CD8-positive, alpha-beta memory T cell (primary cell): Measurements from ENCODE around the gene KCNJ13. TPM values are rescaled to one million over a fixed set of nuclear protein-coding genes. Genes with fewer than 3 reads are reported as not detected.

Source experiments
- CTCF ChIA-PET: fragments of 350-600 bp; sonication (Branson Sonifier 250); formaldehyde crosslinking; loops from one replicate; lab custom pipeline; 2021; ENCODE audit warnings: antibody characterized with exemption; lab: Charles Lee
- POLR2A ChIA-PET: fragments of 350-600 bp; sonication (Branson Sonifier 250); formaldehyde crosslinking; loops from one replicate; lab custom pipeline; 2021; ENCODE audit warnings: antibody characterized with exemption; lab: Charles Lee
- DNase-seq, 5 donors: peaks; one replicate each; pipeline versions ENCODE4 v3.0.0 to v3.0.0-alpha.2; 2020 to 2022; ENCODE audit warnings: mixed read lengths in 1 of 5
- H3K27ac ChIP-seq: one replicate; pipeline ENCODE4 v1.7.0; 2013; ENCODE audit warnings: low read depth, mild to moderate bottlenecking, low read length, moderate library complexity
- H3K27me3 ChIP-seq: 2 replicates; pipeline ENCODE4 v1.7.0; 2013; ENCODE audit warnings: low read length, mild to moderate bottlenecking; ENCODE audit not compliant: insufficient read depth, poor library complexity, severe bottlenecking
- H3K36me3 ChIP-seq: 2 replicates; pipeline ENCODE4 v1.7.0; 2013; ENCODE audit warnings: mild to moderate bottlenecking, low read length, moderate library complexity; ENCODE audit not compliant: insufficient read depth
- H3K4me1 ChIP-seq: 2 replicates; pipeline ENCODE4 v1.7.0; 2013; ENCODE audit warnings: mild to moderate bottlenecking, low read length, moderate library complexity; ENCODE audit not compliant: insufficient read depth
- H3K4me3 ChIP-seq: 2 replicates; pipeline ENCODE4 v1.7.0; 2013; ENCODE audit warnings: mild to moderate bottlenecking, low read length
- H3K9me3 ChIP-seq: 2 replicates; pipeline ENCODE4 v1.7.0; 2013; ENCODE audit warnings: mild to moderate bottlenecking, low read length
- H3K27ac Mint-ChIP-seq, 8 donors: one replicate each; pipeline ENCODE4 v1.8.0; 2020 to 2021; ENCODE audit warnings: mixed read lengths in 8 of 8, mild to moderate bottlenecking in 6 of 8, inconsistent platforms in 3 of 8, moderate library complexity in 3 of 8
- H3K27me3 Mint-ChIP-seq, 2 donors: one replicate each; pipeline ENCODE4 v1.8.0; 2020 to 2021; ENCODE audit warnings: mixed read lengths in 2 of 2, mild to moderate bottlenecking in 1 of 2, moderate library complexity in 1 of 2
- H3K36me3 Mint-ChIP-seq, 3 donors: one replicate each; pipeline ENCODE4 v1.8.0; 2020 to 2021; ENCODE audit warnings: mixed read lengths in 3 of 3, inconsistent platforms in 1 of 3, mild to moderate bottlenecking in 1 of 3
- H3K4me1 Mint-ChIP-seq, 3 donors: one replicate each; pipeline ENCODE4 v1.8.0; 2020 to 2021; ENCODE audit warnings: mixed read lengths in 3 of 3, inconsistent platforms in 1 of 3, mild to moderate bottlenecking in 1 of 3
- H3K4me3 Mint-ChIP-seq, 7 donors: one replicate each; pipeline ENCODE4 v1.8.0; 2020 to 2021; ENCODE audit warnings: mixed read lengths in 7 of 7, mild to moderate bottlenecking in 6 of 7, moderate library complexity in 4 of 7, inconsistent platforms in 2 of 7
- H3K9me3 Mint-ChIP-seq, 5 donors: one replicate each; pipeline ENCODE4 v1.8.0; 2020 to 2022; ENCODE audit warnings: mixed read lengths in 5 of 5, mild to moderate bottlenecking in 3 of 5, moderate library complexity in 2 of 5, inconsistent platforms in 1 of 5
- polyA plus RNA-seq: library from polyadenylated mRNA; unstranded; fragments of 300-500 nt; fragmentation: Illumina TruSeq; gene quantifications from one replicate; pipeline ENCODE4 v1.2.3, GENCODE V29; 2021
- total RNA-seq, 2 experiments: library from RNA; stranded (reverse); gene quantifications; one replicate each; pipeline ENCODE4 v1.2.3, GENCODE V29; 2021

Gene KCNJ13
- total and polyA plus RNA-seq, 3 experiments from 2014 or later = 0.20 TPM; not detected in 2

DNA sequence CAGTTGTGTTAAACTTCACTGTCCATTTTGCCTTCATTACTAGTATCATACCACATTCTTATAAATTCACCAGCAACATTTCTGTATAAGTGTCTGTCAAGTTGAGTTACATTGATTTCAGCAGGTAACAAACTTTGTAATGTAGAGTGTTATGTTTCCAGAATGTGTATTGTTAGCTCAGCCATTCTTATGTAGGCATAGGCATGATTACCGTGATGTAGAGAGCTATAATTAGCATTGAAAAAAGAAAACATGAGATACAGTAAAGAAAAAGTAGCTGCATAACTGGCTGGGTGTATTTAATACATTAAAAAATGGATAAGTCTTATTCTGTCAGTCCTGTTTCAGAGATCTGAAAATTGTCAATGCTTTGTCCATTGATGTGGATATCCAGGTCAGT, 8.5 kb downstream of the KCNJ13 start:
- Histone ChIP-seq H3K36me3 (peaks cover 12% of the 10 kb centered on the region), H3K9me3 (no peaks in the 10 kb centered on the region), H3K27me3 (no peaks in the 10 kb centered on the region), H3K27ac (no peak overlapping the region), H3K4me1 (peaks cover 12% of the 10 kb centered on the region), H3K4me3 (no peak overlapping the region)
- Mint-ChIP-seq H3K9me3 (no peaks in the 10 kb centered on the region), H3K4me3 (no peak overlapping the region), H3K27me3 (no peaks in the 10 kb centered on the region), H3K36me3 (peaks cover 5 to 75% (median 24%) of the 10 kb centered on the region in 3 donors), H3K27ac (no peak overlapping the region), H3K4me1 (peaks cover 24 to 35% (median 29%) of the 10 kb centered on the region in 3 donors)
- DNase-seq = no peak
- CTCF ChIA-PET = no interaction called here
- POLR2A ChIA-PET = interaction anchor here (0.6 kb wide), 1 partner anchor 57 kb away, joined by 5 read pairs; no protein-coding TSS in a partner anchor

DNA sequence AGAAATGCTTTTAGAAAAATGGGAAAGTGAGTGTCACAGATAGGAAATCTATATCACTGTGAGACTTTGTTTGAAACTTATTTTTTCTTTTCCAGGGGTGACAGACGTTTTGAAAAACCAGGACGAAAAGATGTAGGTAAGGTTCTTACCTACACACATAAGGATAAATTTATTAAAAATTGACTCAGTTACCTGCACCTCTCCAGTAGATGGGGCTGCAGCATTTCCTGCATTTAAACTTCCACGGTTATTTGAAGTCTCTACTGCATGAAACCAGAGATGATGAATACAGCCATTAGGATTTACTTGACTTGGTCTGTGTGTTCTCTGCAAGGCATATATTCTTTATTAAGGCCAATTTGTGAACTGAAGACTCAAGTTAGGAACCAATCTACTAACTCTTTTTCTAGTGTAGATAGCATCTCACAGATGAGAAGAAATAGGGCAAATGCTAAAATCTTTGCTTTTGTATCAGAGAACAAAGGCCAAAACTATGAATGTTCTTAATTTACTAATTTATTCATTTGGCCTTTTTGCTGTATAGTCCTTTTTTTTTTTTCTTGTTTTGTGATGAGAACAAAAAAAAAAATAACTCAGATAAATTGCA, 15.0 kb downstream of the KCNJ13 start:
- H3K4me1 ChIP-seq = peaks cover 4% of the 10 kb centered on the region
- DNase-seq = peak in 4 of 5 donors; percentile 2 to 36 (median 12)
- Mint-ChIP-seq H3K4me1 (peaks cover 26 to 27% (median 26%) of the 10 kb centered on the region in 3 donors), H3K9me3 (no peaks in the 10 kb centered on the region), H3K4me3 (no peak overlapping the region), H3K27ac (peak overlapping the region in 1 of 8 donors; percentile 7), H3K27me3 (no peaks in the 10 kb centered on the region), H3K36me3 (peaks cover 5 to 67% (median 24%) of the 10 kb centered on the region in 3 donors)
- peaks cover 10% of the 10 kb centered on the region for H3K36me3 ChIP-seq
- no peaks in the 10 kb centered on the region for H3K9me3 ChIP-seq
- ChIA-PET POLR2A (no interaction called here), CTCF (no interaction called here)
- no peak overlapping the region for H3K27ac ChIP-seq
- no peak overlapping the region for H3K4me3 ChIP-seq
- H3K27me3 ChIP-seq = no peaks in the 10 kb centered on the region

- no peaks in the 10 kb centered on the region for H3K27me3 ChIP-seq
- Mint-ChIP-seq H3K27ac (peak overlapping the region in 5 of 8 donors; percentile 14 to 72 (median 38)), H3K36me3 (peaks cover 0 to 60% (median 16%) of the 10 kb centered on the region in 3 donors), H3K9me3 (no peaks in the 10 kb centered on the region), H3K4me3 (peak overlapping the region in 2 of 7 donors; percentile 2 to 43), H3K27me3 (no peaks in the 10 kb centered on the region), H3K4me1 (peaks cover 21 to 38% (median 37%) of the 10 kb centered on the region in 3 donors)
- ChIA-PET POLR2A (interaction anchor here (0.6 kb wide), 1 partner anchor 36 kb away, joined by 7 read pairs; no protein-coding TSS in a partner anchor), CTCF (interaction anchor here (1.0 kb wide), 1 partner anchor 685 kb away, joined by 3 read pairs; no protein-coding TSS in a partner anchor)
- no peak overlapping the region for H3K27ac ChIP-seq
- H3K4me3 ChIP-seq = no peak overlapping the region
- peaks cover 4% of the 10 kb centered on the region for H3K4me1 ChIP-seq
- no peaks in the 10 kb centered on the region for H3K9me3 ChIP-seq
- peaks cover 6% of the 10 kb centered on the region for H3K36me3 ChIP-seq
- no peak for DNase-seq
These were observed 18.5 kb downstream of the KCNJ13 start for GRCh38 chr2:232757905-232758304.

DNA sequence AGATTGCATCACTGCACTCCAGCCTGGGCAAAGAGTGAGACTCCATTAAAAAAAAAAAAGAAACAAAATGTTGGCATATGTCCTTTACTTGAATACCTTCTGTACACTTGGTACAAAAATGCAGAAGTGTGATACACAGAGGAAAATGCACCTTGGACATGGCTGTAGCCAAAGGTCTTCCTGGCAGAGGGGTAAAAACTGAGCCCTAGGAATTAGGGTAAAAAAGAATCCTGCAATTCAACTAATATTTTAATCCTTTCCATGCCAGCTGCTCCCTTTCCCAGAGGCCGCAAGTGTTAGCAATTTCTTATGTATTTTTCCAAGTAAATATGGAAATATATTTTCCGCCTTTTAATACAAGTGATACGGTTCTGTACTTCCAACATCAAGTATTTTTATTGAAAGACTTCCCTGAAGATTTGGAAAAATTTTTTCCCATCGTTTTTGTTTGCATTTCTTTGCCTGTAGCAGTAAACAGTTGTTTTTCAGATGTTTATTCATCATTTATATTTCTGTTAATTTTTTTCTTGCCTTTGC, 26.2 kb downstream of the KCNJ13 start:
- Mint-ChIP-seq H3K36me3 (peaks cover 5 to 62% (median 26%) of the 10 kb centered on the region in 3 donors), H3K4me1 (peaks cover 0 to 5% (median 0%) of the 10 kb centered on the region in 3 donors), H3K9me3 (no peaks in the 10 kb centered on the region), H3K4me3 (no peak overlapping the region), H3K27ac (peak overlapping the region in 2 of 8 donors; percentile 81 to 93), H3K27me3 (no peaks in the 10 kb centered on the region)
- ChIA-PET CTCF (interaction anchor here (1.2 kb wide), 1 partner anchor 36 kb away, joined by 4 read pairs; no protein-coding TSS in a partner anchor), POLR2A (interaction anchor here (0.6 kb wide), 1 partner anchor 9 kb away, joined by 4 read pairs; no protein-coding TSS in a partner anchor)
- no peak overlapping the region for H3K27ac ChIP-seq
- peaks cover 22% of the 10 kb centered on the region for H3K36me3 ChIP-seq
- H3K4me3 ChIP-seq = no peak overlapping the region
- no peak for DNase-seq
- H3K4me1 ChIP-seq = no peaks in the 10 kb centered on the region
- no peaks in the 10 kb centered on the region for H3K9me3 ChIP-seq
- no peaks in the 10 kb centered on the region for H3K27me3 ChIP-seq

DNA sequence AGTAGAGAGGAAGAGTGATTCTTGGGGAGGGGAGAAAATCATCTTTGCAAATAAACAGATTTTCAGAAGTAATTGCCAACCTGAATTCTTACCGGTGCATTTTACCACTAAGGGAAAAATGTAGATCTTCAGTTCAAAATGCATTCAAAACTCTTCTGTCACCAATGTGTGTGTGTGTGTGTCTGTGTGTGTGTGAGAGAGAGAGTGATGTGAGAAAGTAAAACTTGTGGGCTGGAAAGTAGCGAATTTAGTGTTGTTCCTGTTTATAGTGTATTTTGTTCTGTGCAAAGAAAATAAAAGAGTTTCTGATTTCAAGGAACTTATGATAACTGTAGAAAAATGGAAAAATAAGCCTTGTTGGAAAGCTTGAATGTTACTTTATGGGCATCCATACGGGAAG, 27.0 kb downstream of the KCNJ13 start:
- Histone ChIP-seq H3K9me3 (no peaks in the 10 kb centered on the region), H3K36me3 (peaks cover 22% of the 10 kb centered on the region), H3K4me1 (no peaks in the 10 kb centered on the region), H3K27ac (no peak overlapping the region), H3K4me3 (no peak overlapping the region), H3K27me3 (no peaks in the 10 kb centered on the region)
- Mint-ChIP-seq H3K4me3 (no peak overlapping the region), H3K36me3 (peaks cover 5 to 65% (median 26%) of the 10 kb centered on the region in 3 donors), H3K27me3 (no peaks in the 10 kb centered on the region), H3K4me1 (peaks cover 0 to 5% (median 5%) of the 10 kb centered on the region in 3 donors), H3K27ac (peak overlapping the region in 4 of 8 donors; percentile 3 to 62 (median 18)), H3K9me3 (no peaks in the 10 kb centered on the region)
- DNase-seq = no peak
- CTCF ChIA-PET = interaction anchor here (1.2 kb wide), 1 partner anchor 37 kb away, joined by 4 read pairs; no protein-coding TSS in a partner anchor
- POLR2A ChIA-PET = no interaction called here

- no peak for DNase-seq
- H3K36me3 ChIP-seq = peaks cover 22% of the 10 kb centered on the region
- no peak overlapping the region for H3K27ac ChIP-seq
- Mint-ChIP-seq H3K27ac (peak overlapping the region in 1 of 8 donors; percentile 72), H3K36me3 (peaks cover 5 to 62% (median 21%) of the 10 kb centered on the region in 3 donors), H3K4me1 (peaks cover 4 to 13% (median 5%) of the 10 kb centered on the region in 3 donors), H3K27me3 (no peaks in the 10 kb centered on the region), H3K9me3 (no peaks in the 10 kb centered on the region), H3K4me3 (no peak overlapping the region)
- ChIA-PET CTCF (interaction anchor here (1.0 kb wide), 1 partner anchor 8 kb away, joined by 3 read pairs; no protein-coding TSS in a partner anchor), POLR2A (no interaction called here)
- no peaks in the 10 kb centered on the region for H3K27me3 ChIP-seq
- no peaks in the 10 kb centered on the region for H3K4me1 ChIP-seq
- H3K4me3 ChIP-seq = no peak overlapping the region
- H3K9me3 ChIP-seq = no peaks in the 10 kb centered on the region
These were observed 28.3 kb downstream of the KCNJ13 start for GRCh38 chr2:232748038-232748437.

DNA sequence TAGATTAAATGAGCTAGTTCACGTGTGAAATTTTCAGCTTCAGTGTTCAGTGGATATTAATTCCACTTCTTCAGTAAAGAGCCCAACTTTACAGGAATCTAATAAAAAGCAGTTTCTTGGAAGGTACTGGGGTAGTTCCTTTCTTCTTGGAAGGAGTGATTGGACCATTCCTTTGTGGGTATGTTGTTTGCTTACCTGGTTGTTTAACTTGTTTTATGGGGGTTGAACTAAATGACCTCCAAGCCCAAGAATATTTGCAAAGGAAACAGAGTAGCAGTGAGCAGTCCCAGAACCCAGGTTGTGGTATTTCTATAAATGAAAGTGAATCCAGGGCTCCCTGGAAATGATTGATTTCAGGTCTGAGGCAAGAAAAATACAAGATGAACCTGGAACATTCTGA, 31.4 kb downstream of the KCNJ13 start:
- Mint-ChIP-seq H3K27ac (peak overlapping the region in 1 of 8 donors; percentile 13), H3K4me1 (peaks cover 8 to 17% (median 15%) of the 10 kb centered on the region in 3 donors), H3K27me3 (no peaks in the 10 kb centered on the region), H3K36me3 (peaks cover 5 to 50% (median 19%) of the 10 kb centered on the region in 3 donors), H3K9me3 (no peaks in the 10 kb centered on the region), H3K4me3 (no peak overlapping the region)
- DNase-seq = no peak
- Histone ChIP-seq H3K27me3 (no peaks in the 10 kb centered on the region), H3K9me3 (no peaks in the 10 kb centered on the region), H3K36me3 (peaks cover 15% of the 10 kb centered on the region), H3K27ac (no peak overlapping the region), H3K4me3 (no peak overlapping the region), H3K4me1 (no peaks in the 10 kb centered on the region)
- POLR2A ChIA-PET = no interaction called here
- CTCF ChIA-PET = no interaction called here

DNA sequence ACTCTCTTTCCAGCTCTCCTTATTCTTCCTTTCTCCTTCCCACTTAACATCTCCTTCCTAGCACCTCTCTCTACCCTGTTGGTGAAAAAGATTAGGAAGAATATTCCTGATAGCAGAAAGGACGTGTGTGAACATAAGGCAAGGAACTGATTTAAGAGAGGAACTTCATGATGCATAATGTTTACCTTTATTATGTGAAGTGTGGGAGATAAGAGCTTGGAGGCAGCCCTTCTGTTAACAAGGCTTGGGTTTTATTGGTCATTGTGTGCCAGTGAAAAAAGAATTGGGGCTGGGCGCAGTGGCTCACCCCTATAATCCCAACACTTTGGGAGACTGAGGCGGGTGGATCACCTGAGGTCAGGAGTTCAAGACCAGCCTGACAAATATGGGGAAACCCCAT, 34.4 kb downstream of the KCNJ13 start:
- CTCF ChIA-PET = interaction anchor here (0.5 kb wide), 1 partner anchor 477 kb away, joined by 3 read pairs; no protein-coding TSS in a partner anchor
- Histone ChIP-seq H3K27ac (no peak overlapping the region), H3K4me1 (no peaks in the 10 kb centered on the region), H3K27me3 (no peaks in the 10 kb centered on the region), H3K9me3 (no peaks in the 10 kb centered on the region), H3K4me3 (no peak overlapping the region), H3K36me3 (peaks cover 4% of the 10 kb centered on the region)
- no peak overlapping the region for H3K4me3 Mint-ChIP-seq
- H3K27me3 Mint-ChIP-seq = no peaks in the 10 kb centered on the region
- no peaks in the 10 kb centered on the region for H3K9me3 Mint-ChIP-seq
- peak overlapping the region in 1 of 8 donors; percentile 31 for H3K27ac Mint-ChIP-seq
- POLR2A ChIA-PET = interaction anchor here (0.6 kb wide), 1 partner anchor 347 kb away, joined by 3 read pairs; no protein-coding TSS in a partner anchor
- peaks cover 8 to 15% (median 11%) of the 10 kb centered on the region in 3 donors for H3K4me1 Mint-ChIP-seq
- peaks cover 4 to 45% (median 7%) of the 10 kb centered on the region in 3 donors for H3K36me3 Mint-ChIP-seq
- no peak for DNase-seq
